ENCODE results near the gene COQ3.
"Not testable (repeated sequence)": the region's sequence is repeated elsewhere in the genome, so short reads cannot be mapped to it uniquely, and the experiment has no call there.

The COQ3 gene

GRCh38 chr6:99347804-99348203 lies 46.2 kb downstream of the COQ3 start:
- no peaks in the 10 kb centered on the region for H3K36me3 ChIP-seq (ENCODE audit: control insufficient read depth, insufficient read depth, low read length)
- H3K9ac ChIP-seq (ENCODE audit: low read depth, low read length) = no peak overlapping the region
- H3K9me3 ChIP-seq (ENCODE audit: control insufficient read depth, insufficient read depth, low read length) = no peaks in the 10 kb centered on the region
- peak overlapping the region; percentile 76 for H3K4me3 ChIP-seq (ENCODE audit: low read depth, low read length)
- no peaks in the 10 kb centered on the region for H3K27me3 ChIP-seq (ENCODE audit: control insufficient read depth, insufficient read depth, low read length)
- H3K4me1 ChIP-seq (ENCODE audit: control insufficient read depth, insufficient read depth, low read length) = peaks cover 12% of the 10 kb centered on the region

DNA sequence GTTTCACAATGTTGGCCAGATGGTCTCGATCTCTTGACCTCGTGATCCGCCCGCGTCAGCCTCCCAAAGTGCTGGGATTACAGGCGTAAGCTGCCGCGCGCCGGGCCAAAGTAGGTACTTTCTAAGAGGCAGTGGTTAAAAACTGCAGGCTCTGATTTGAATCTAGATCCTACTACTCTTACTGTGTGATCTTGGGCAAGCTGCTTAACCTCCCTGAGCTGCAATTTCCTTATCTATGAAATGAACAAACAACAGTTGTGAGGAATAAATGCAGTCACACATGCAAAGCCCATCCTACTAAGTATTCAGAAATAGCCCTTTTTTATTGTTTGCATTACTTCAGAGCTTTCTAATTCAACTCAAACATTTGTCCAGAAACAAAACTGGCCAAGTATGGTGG lies 47.4 kb downstream of the COQ3 start:
- H3K36me3 ChIP-seq (ENCODE audit: control insufficient read depth, insufficient read depth, low read length) = no peaks in the 10 kb centered on the region
- H3K9me3 ChIP-seq (ENCODE audit: control insufficient read depth, insufficient read depth, low read length) = no peaks in the 10 kb centered on the region
- H3K4me1 ChIP-seq (ENCODE audit: control insufficient read depth, insufficient read depth, low read length) = peaks cover 12% of the 10 kb centered on the region
- H3K4me3 ChIP-seq (ENCODE audit: low read depth, low read length) = no peak overlapping the region
- H3K9ac ChIP-seq (ENCODE audit: low read depth, low read length) = no peak overlapping the region
- no peaks in the 10 kb centered on the region for H3K27me3 ChIP-seq (ENCODE audit: control insufficient read depth, insufficient read depth, low read length)

- Histone ChIP-seq H3K36me3 (ENCODE audit: control insufficient read depth, insufficient read depth, low read length) (no peaks in the 10 kb centered on the region), H3K4me1 (ENCODE audit: control insufficient read depth, insufficient read depth, low read length) (peaks cover 6% of the 10 kb centered on the region)
These were observed 48.8 kb downstream of the COQ3 start for GRCh38 chr6:99345164-99345563.

DNA sequence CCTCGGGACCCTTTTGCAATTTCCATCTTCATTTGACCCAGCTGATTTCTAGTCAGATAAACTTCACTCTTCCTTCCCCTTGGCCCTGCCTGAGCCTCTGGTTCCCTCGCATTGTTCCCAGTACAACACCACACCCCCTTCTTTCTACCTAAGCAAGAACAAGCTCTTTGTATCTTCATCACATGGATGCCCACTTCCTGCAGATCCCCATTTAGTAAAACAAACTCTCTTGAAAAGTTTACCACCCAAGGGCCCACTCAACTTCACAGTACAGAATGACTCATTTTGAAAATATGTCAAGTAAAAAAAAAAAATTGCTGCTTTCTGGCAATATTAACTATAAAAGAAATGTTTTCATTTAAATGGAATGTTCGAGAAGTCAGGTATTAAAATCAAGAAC lies 49.7 kb downstream of the COQ3 start:
- Histone ChIP-seq H3K9me3 (ENCODE audit: control insufficient read depth, insufficient read depth, low read length) (no peaks in the 10 kb centered on the region), H3K36me3 (ENCODE audit: control insufficient read depth, insufficient read depth, low read length) (no peaks in the 10 kb centered on the region), H3K9ac (ENCODE audit: low read depth, low read length) (no peak overlapping the region), H3K4me3 (ENCODE audit: low read depth, low read length) (no peak overlapping the region), H3K27me3 (ENCODE audit: control insufficient read depth, insufficient read depth, low read length) (no peaks in the 10 kb centered on the region), H3K4me1 (ENCODE audit: control insufficient read depth, insufficient read depth, low read length) (peaks cover 6% of the 10 kb centered on the region)

More at GRCh38 chr6:99345164-99345563, 48.8 kb downstream of the COQ3 start:
- Histone ChIP-seq H3K9ac (ENCODE audit: low read depth, low read length) (no peak overlapping the region), H3K4me3 (ENCODE audit: low read depth, low read length) (no peak overlapping the region), H3K9me3 (ENCODE audit: control insufficient read depth, insufficient read depth, low read length) (no peaks in the 10 kb centered on the region), H3K27me3 (ENCODE audit: control insufficient read depth, insufficient read depth, low read length) (no peaks in the 10 kb centered on the region)

GRCh38 chr6:99341862-99342455 lies 52.0 kb downstream of the COQ3 start:
- H3K36me3 ChIP-seq (ENCODE audit: control insufficient read depth, insufficient read depth, low read length) = no peaks in the 10 kb centered on the region
- no peaks in the 10 kb centered on the region for H3K27me3 ChIP-seq (ENCODE audit: control insufficient read depth, insufficient read depth, low read length)
- H3K4me1 ChIP-seq (ENCODE audit: control insufficient read depth, insufficient read depth, low read length) = no peaks in the 10 kb centered on the region
- no peaks in the 10 kb centered on the region for H3K9me3 ChIP-seq (ENCODE audit: control insufficient read depth, insufficient read depth, low read length)
- no peak overlapping the region for H3K4me3 ChIP-seq (ENCODE audit: low read depth, low read length)
- no peak overlapping the region for H3K9ac ChIP-seq (ENCODE audit: low read depth, low read length)

GRCh38 chr6:99338188-99338587 lies 55.8 kb downstream of the COQ3 start:
- H3K9me3 ChIP-seq (ENCODE audit: control insufficient read depth, insufficient read depth, low read length) = no peaks in the 10 kb centered on the region
- H3K4me3 ChIP-seq (ENCODE audit: low read depth, low read length) = no peak overlapping the region
- no peak overlapping the region for H3K9ac ChIP-seq (ENCODE audit: low read depth, low read length)
- peaks cover 5% of the 10 kb centered on the region for H3K4me1 ChIP-seq (ENCODE audit: control insufficient read depth, insufficient read depth, low read length)
- no peaks in the 10 kb centered on the region for H3K36me3 ChIP-seq (ENCODE audit: control insufficient read depth, insufficient read depth, low read length)
- no peaks in the 10 kb centered on the region for H3K27me3 ChIP-seq (ENCODE audit: control insufficient read depth, insufficient read depth, low read length)

- not testable (repeated sequence) for H3K36me3 ChIP-seq (ENCODE audit: control insufficient read depth, insufficient read depth, low read length); H3K9me3 ChIP-seq (ENCODE audit: control insufficient read depth, insufficient read depth, low read length); H3K9ac ChIP-seq (ENCODE audit: low read depth, low read length); H3K4me3 ChIP-seq (ENCODE audit: low read depth, low read length); H3K4me1 ChIP-seq (ENCODE audit: control insufficient read depth, insufficient read depth, low read length); H3K27me3 ChIP-seq (ENCODE audit: control insufficient read depth, insufficient read depth, low read length)
These were observed 58.7 kb downstream of the COQ3 start for GRCh38 chr6:99335298-99335697.

DNA sequence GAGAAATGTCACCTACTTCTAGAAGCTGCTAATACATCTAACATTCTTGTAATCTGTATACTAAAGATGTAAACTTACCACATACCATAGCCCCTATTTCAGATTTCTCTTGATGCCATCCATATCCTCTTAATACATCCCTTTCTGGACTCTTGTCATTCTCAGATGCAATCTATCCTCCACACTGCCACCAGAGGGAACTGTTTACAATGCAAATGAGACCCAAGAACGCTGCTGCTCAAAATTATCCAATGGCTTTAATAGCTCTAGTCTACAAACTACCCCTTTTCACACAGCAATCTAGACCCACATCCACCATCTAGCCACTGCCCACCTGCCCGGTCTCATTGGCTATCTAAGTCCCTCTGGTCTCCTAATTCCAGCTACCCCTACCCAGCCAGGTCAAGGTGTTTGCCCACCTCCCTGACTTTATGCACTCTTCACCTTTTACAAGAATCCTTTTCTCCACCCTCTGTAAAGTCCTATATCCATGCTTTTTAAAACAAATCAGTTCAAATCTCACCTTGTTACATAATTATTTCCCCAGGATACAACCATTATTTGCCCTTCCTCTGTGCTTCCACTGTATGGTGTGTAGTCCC lies 59.4 kb downstream of the COQ3 start:
- no peaks in the 10 kb centered on the region for H3K27me3 ChIP-seq (ENCODE audit: control insufficient read depth, insufficient read depth, low read length)
- no peak overlapping the region for H3K4me3 ChIP-seq (ENCODE audit: low read depth, low read length)
- peaks cover 5% of the 10 kb centered on the region for H3K4me1 ChIP-seq (ENCODE audit: control insufficient read depth, insufficient read depth, low read length)
- H3K36me3 ChIP-seq (ENCODE audit: control insufficient read depth, insufficient read depth, low read length) = no peaks in the 10 kb centered on the region
- no peak overlapping the region for H3K9ac ChIP-seq (ENCODE audit: low read depth, low read length)
- no peaks in the 10 kb centered on the region for H3K9me3 ChIP-seq (ENCODE audit: control insufficient read depth, insufficient read depth, low read length)

- H3K27me3 ChIP-seq (ENCODE audit: control insufficient read depth, insufficient read depth, low read length) = no peaks in the 10 kb centered on the region
- H3K36me3 ChIP-seq (ENCODE audit: control insufficient read depth, insufficient read depth, low read length) = no peaks in the 10 kb centered on the region
- H3K9ac ChIP-seq (ENCODE audit: low read depth, low read length) = no peak overlapping the region
- H3K4me1 ChIP-seq (ENCODE audit: control insufficient read depth, insufficient read depth, low read length) = peaks cover 5% of the 10 kb centered on the region
- no peaks in the 10 kb centered on the region for H3K9me3 ChIP-seq (ENCODE audit: control insufficient read depth, insufficient read depth, low read length)
- H3K4me3 ChIP-seq (ENCODE audit: low read depth, low read length) = no peak overlapping the region
These were observed 60.9 kb downstream of the COQ3 start for GRCh38 chr6:99333068-99333467.

- no peaks in the 10 kb centered on the region for H3K36me3 ChIP-seq (ENCODE audit: control insufficient read depth, insufficient read depth, low read length)
- H3K9me3 ChIP-seq (ENCODE audit: control insufficient read depth, insufficient read depth, low read length) = no peaks in the 10 kb centered on the region
- no peaks in the 10 kb centered on the region for H3K27me3 ChIP-seq (ENCODE audit: control insufficient read depth, insufficient read depth, low read length)
- no peak overlapping the region for H3K9ac ChIP-seq (ENCODE audit: low read depth, low read length)
- H3K4me3 ChIP-seq (ENCODE audit: low read depth, low read length) = no peak overlapping the region
- peaks cover 5% of the 10 kb centered on the region for H3K4me1 ChIP-seq (ENCODE audit: control insufficient read depth, insufficient read depth, low read length)
These were observed 62.5 kb downstream of the COQ3 start for GRCh38 chr6:99331531-99331930.

- H3K4me1 ChIP-seq (ENCODE audit: control insufficient read depth, insufficient read depth, low read length) = peaks cover 5% of the 10 kb centered on the region
- H3K9me3 ChIP-seq (ENCODE audit: control insufficient read depth, insufficient read depth, low read length) = no peaks in the 10 kb centered on the region
- no peaks in the 10 kb centered on the region for H3K27me3 ChIP-seq (ENCODE audit: control insufficient read depth, insufficient read depth, low read length)
- H3K4me3 ChIP-seq (ENCODE audit: low read depth, low read length) = no peak overlapping the region
- H3K36me3 ChIP-seq (ENCODE audit: control insufficient read depth, insufficient read depth, low read length) = no peaks in the 10 kb centered on the region
- H3K9ac ChIP-seq (ENCODE audit: low read depth, low read length) = no peak overlapping the region
These were observed 63.8 kb downstream of the COQ3 start for GRCh38 chr6:99330159-99330558.

DNA sequence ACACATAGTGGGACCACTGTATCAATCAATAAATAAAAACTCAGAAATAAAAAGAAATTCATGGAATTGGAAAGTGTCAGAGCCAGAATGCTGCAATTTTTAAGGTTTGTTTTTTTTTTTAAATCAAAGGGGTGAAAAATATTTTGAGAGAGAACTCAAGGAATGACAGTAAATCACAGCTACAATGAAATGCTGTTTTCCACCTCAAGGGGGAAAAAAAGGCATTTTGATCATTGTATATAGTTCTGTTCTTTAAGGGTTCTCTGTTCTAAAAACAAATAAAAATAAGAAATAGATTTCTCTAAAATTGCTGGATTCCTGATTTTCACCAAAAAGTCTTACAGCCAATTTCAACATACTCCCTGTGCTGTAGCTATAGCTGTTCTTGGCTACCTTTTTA lies 69.0 kb downstream of the COQ3 start:
- Histone ChIP-seq H3K27me3 (ENCODE audit: control insufficient read depth, insufficient read depth, low read length) (no peaks in the 10 kb centered on the region), H3K9me3 (ENCODE audit: control insufficient read depth, insufficient read depth, low read length) (no peaks in the 10 kb centered on the region), H3K4me1 (ENCODE audit: control insufficient read depth, insufficient read depth, low read length) (no peaks in the 10 kb centered on the region)

More for the DNA sequence above, 69.0 kb downstream of the COQ3 start:
- H3K36me3 ChIP-seq (ENCODE audit: control insufficient read depth, insufficient read depth, low read length) = peaks cover 4% of the 10 kb centered on the region
- no peak overlapping the region for H3K4me3 ChIP-seq (ENCODE audit: low read depth, low read length)
- H3K9ac ChIP-seq (ENCODE audit: low read depth, low read length) = no peak overlapping the region

Data from iPS-15b (cell line).